Measurements from ENCODE around the gene MX2. TPM values are rescaled to one million over a fixed set of nuclear protein-coding genes. Genes with fewer than 3 reads are reported as not detected.

MX2 gene
- total and polyA plus RNA-seq, 2 donors (not counting 3 experiments of a cell fraction or from before 2014, with no cell fraction given): 0.01 TPM; not detected in 1

DNA sequence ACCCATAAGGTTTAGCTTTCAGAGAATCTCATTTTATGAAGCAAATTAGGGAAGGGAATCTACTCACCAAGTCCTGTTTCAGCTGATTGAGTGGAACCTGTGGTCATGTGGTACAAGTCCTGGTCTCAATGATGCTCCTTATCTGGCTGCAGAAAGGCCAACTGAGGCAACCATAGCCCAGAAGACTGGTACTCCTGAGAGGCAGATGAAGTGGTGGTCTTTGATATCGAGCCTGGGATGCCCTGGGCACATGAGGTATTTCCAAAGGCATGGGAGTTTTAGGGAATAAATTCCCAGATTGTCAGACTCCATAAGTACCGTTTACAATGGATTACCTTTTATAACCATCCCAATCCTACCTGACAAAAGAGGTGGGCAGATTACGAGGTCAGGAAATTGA lies 67.5 kb downstream of the MX2 start:
- FAIRE-seq (no peak), DNase-seq (ENCODE audit: low read depth, low spot score) (no peak)
- no peak overlapping the region for H3K4me3 ChIP-seq (replicated peaks in 1 of 3; ENCODE audit: insufficient read depth in 1 of 3, low read depth in 1 of 3, low read length in 3 of 3)
- no peaks in the 10 kb centered on the region for H3K36me3 ChIP-seq (ENCODE audit: control insufficient read depth in 2 of 2, extremely low read depth in 1 of 2, insufficient read depth in 2 of 2, low read length in 2 of 2)
- no peak overlapping the region for H3K4me2 ChIP-seq (ENCODE audit: insufficient read depth, low read length)
- ChIA-PET POLR2A (interaction anchor here (0.7 kb wide), 1 partner anchor 113 kb away, joined by 7 read pairs; no protein-coding TSS in a partner anchor), CTCF (interaction anchor here (0.6 to 0.7 kb wide), 2 partner anchors 54 to 146 kb away, joined by 3 to 4 read pairs; no protein-coding TSS in a partner anchor)
- H3K9me3 ChIP-seq (replicated peaks; ENCODE audit: control insufficient read depth, insufficient read depth, low read length): no peaks in the 10 kb centered on the region
- TF ChIP-seq EZH2 (IDR thresholded peaks at IDR 0.05; ENCODE audit: borderline replicate concordance, low read depth, low read length, severe bottlenecking) (no peak), POLR2AphosphoS5 (IDR thresholded peaks at IDR 0.05; ENCODE audit: insufficient read depth, low read depth, low read length) (no peak), MYC (IDR thresholded peaks at IDR 0.05; ENCODE audit: low read depth, low read length) (no peak), POLR2A (IDR thresholded peaks at IDR 0.05; ENCODE audit: low read depth, low read length) (no peak), GATA2 (IDR thresholded peaks at IDR 0.05; ENCODE audit: insufficient read depth, insufficient read length, low read depth, low read length) (no peak), FOS (IDR thresholded peaks at IDR 0.05; ENCODE audit: borderline replicate concordance, insufficient read depth, low read length) (no peak), JUN (IDR thresholded peaks at IDR 0.05; ENCODE audit: borderline replicate concordance, insufficient read depth, insufficient read length, low read depth) (no peak)
- TF ChIP-seq, protein P1, sequence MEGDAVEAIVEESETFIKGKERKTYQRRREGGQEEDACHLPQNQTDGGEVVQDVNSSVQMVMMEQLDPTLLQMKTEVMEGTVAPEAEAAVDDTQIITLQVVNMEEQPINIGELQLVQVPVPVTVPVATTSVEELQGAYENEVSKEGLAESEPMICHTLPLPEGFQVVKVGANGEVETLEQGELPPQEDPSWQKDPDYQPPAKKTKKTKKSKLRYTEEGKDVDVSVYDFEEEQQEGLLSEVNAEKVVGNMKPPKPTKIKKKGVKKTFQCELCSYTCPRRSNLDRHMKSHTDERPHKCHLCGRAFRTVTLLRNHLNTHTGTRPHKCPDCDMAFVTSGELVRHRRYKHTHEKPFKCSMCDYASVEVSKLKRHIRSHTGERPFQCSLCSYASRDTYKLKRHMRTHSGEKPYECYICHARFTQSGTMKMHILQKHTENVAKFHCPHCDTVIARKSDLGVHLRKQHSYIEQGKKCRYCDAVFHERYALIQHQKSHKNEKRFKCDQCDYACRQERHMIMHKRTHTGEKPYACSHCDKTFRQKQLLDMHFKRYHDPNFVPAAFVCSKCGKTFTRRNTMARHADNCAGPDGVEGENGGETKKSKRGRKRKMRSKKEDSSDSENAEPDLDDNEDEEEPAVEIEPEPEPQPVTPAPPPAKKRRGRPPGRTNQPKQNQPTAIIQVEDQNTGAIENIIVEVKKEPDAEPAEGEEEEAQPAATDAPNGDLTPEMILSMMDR (IDR thresholded peaks at IDR 0.05; ENCODE audit: extremely low read depth in 1 of 2, insufficient read depth in 1 of 2, low read depth in 1 of 2, low read length in 2 of 2): no peak
- TF ChIP-seq, protein P2, sequence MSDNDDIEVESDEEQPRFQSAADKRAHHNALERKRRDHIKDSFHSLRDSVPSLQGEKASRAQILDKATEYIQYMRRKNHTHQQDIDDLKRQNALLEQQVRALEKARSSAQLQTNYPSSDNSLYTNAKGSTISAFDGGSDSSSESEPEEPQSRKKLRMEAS (IDR thresholded peaks at IDR 0.05; ENCODE audit: insufficient read depth, insufficient read length): no peak
- no peak overlapping the region for H3K9ac ChIP-seq (replicated peaks; ENCODE audit: extremely low read depth, insufficient read depth, low read length)
- BruUV-seq (replicated peaks): no TSS peak
- H3K27me3 ChIP-seq (ENCODE audit: control insufficient read depth in 2 of 2, insufficient read depth in 2 of 2, low read length in 2 of 2): peaks cover 7 to 11% of the 10 kb centered on the region in 2 experiments
- no peaks in the 10 kb centered on the region for H3K9me1 ChIP-seq (replicated peaks; ENCODE audit: control insufficient read depth, extremely low read depth, insufficient read depth, low read length)
- peaks cover 6% of the 10 kb centered on the region for H3K4me1 ChIP-seq (ENCODE audit: control insufficient read depth, extremely low read depth, insufficient read depth, low read length)
- intact Hi-C loops (cut with micrococcal nuclease) (no loop called here), dilution Hi-C loops (cut with MboI; ENCODE audit: extremely low pct_ligation_motif_present, low sequenced_read_pairs) (no loop called here)
- no peak overlapping the region for H2AFZ ChIP-seq (ENCODE audit: low read depth, low read length)
- no peaks in the 10 kb centered on the region for H3K79me2 ChIP-seq (ENCODE audit: control insufficient read depth, insufficient read depth, low read length)
- no peaks in the 10 kb centered on the region for H4K20me1 ChIP-seq (replicated peaks; ENCODE audit: control insufficient read depth, extremely low read depth, insufficient read depth, low read length)
- H3K27ac ChIP-seq (ENCODE audit: insufficient read depth, low read depth, low read length): no peak overlapping the region

Measured in endothelial cell of umbilical vein (primary cell).